Measurements from ENCODE around the gene ALG14.
A peak's percentile ranks its signal among the peaks of the same experiment; 100 is the strongest.
"Not testable (repeated sequence)": the region's sequence is repeated elsewhere in the genome, so short reads cannot be mapped to it uniquely, and the experiment has no call there.

ALG14 gene

GRCh38 chr1:95058974-95059373, 13.8 kb downstream of the ALG14 start:
- FAIRE-seq (no peak), DNase-seq (ENCODE audit: insufficient read length, low spot score) (no peak)
- TF ChIP-seq, protein P1, sequence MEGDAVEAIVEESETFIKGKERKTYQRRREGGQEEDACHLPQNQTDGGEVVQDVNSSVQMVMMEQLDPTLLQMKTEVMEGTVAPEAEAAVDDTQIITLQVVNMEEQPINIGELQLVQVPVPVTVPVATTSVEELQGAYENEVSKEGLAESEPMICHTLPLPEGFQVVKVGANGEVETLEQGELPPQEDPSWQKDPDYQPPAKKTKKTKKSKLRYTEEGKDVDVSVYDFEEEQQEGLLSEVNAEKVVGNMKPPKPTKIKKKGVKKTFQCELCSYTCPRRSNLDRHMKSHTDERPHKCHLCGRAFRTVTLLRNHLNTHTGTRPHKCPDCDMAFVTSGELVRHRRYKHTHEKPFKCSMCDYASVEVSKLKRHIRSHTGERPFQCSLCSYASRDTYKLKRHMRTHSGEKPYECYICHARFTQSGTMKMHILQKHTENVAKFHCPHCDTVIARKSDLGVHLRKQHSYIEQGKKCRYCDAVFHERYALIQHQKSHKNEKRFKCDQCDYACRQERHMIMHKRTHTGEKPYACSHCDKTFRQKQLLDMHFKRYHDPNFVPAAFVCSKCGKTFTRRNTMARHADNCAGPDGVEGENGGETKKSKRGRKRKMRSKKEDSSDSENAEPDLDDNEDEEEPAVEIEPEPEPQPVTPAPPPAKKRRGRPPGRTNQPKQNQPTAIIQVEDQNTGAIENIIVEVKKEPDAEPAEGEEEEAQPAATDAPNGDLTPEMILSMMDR (IDR thresholded peaks at IDR 0.05; ENCODE audit: insufficient read depth, missing control alignments) = no peak

GRCh38 chr1:95057351-95057750, 15.4 kb downstream of the ALG14 start:
- DNase-seq (ENCODE audit: insufficient read length, low spot score) (no peak), FAIRE-seq (no peak)
- TF ChIP-seq, protein P1 (IDR thresholded peaks at IDR 0.05; ENCODE audit: insufficient read depth, missing control alignments) = no peak

DNA sequence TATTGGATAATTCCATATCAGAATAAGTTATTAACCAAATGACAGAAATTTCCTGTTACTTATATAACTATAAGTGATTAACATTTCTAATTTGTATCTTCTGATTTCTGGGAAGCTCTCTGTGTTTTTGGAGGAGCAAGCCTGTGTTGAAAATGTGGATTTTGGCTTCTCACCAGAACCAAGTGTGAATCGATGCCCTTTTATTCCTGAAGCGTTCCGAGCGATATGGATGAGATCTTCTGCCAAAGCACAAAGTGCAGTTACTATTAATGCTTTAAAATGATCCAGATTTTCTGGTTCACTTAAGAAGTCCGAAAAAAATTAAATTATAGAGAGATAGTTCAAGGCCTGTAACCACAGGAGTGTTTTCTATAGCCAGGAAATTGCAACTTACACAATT, 22.8 kb downstream of the ALG14 start:
- FAIRE-seq (no peak), DNase-seq (ENCODE audit: insufficient read length, low spot score) (no peak)
- TF ChIP-seq, protein P1 (IDR thresholded peaks at IDR 0.05; ENCODE audit: insufficient read depth, missing control alignments) = no peak

DNA sequence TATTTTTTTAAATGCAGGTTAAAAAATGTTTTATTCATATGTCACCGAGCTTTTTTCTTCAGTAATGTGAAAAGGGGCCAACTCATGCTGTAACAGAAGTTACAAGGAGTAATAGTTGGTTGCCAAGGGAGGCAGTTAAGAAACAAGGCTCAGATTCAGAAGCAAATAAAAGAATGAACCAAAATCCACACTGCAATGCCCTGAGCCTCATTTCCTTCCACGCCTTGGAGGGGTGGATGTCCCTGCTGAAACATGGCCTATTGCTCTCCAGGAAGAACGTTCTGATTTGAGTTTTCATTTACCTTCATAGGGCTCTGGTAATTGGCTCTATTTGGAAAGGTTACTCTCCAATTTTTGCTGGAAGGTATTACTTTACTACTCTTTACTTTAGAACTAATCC, 24.4 kb downstream of the ALG14 start:
- no peak for DNase-seq (ENCODE audit: insufficient read length, low spot score)
- FAIRE-seq = no peak
- TF ChIP-seq, protein P1 (IDR thresholded peaks at IDR 0.05; ENCODE audit: insufficient read depth, missing control alignments) = no peak

- not testable (repeated sequence) for FAIRE-seq; DNase-seq (ENCODE audit: insufficient read length, low spot score)
Measured at GRCh38 chr1:95047624-95048023, 25.1 kb downstream of the ALG14 start.

DNA sequence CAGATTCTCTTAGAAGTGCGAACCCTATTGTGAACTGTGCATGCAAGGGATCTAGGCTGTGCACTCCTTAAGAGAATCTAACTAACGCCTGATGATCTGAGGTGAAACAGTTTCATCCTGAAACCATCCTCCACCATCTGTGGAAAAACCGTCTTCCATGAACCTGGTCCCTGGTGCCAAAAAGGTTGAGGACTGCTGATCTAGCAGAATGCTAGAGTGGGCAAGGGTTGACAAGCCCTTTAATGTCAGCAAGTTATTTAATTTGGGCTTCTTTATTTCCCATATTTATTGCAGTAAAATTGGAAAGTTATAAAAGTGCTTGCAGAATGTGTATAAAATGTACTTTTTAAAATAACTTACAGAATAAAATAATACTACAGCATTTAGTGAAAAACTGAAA, 26.4 kb downstream of the ALG14 start:
- TF ChIP-seq, protein P1 (IDR thresholded peaks at IDR 0.05; ENCODE audit: insufficient read depth, missing control alignments) = no peak
- FAIRE-seq = no peak
- no peak for DNase-seq (ENCODE audit: insufficient read length, low spot score)

GRCh38 chr1:95043141-95043980, 29.4 kb downstream of the ALG14 start:
- FAIRE-seq (peak; percentile 76), DNase-seq (ENCODE audit: insufficient read length, low spot score) (peak; percentile 32)
- TF ChIP-seq, protein P1 (IDR thresholded peaks at IDR 0.05; ENCODE audit: insufficient read depth, missing control alignments) = peak; percentile 100

Measured in D721Med (cell line).